Measurements from ENCODE around the gene TPK1.
"Not testable (repeated sequence)": the region's sequence is repeated elsewhere in the genome, so short reads cannot be mapped to it uniquely, and the experiment has no call there.

TPK1 gene

DNA sequence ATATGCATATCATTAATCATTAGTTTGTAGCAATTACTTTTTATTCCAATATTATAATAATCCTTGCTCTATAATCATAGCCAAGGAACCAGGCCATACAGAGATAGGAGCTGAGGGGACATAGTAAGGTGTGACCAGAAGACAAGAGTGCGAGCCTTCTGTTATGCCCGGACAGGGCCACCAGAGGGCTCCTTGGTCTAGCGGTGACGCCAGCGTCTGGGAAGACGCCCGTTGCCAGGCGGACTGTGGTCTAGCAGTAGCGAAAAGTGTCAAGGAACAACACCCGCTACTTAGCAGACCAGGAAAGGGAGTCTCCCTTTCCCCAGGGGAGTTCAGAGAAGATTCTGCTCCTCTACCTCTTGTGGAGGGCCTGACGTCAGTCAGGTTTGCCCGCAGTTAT lies 109.0 kb downstream of the TPK1 start:
- DNase-seq (ENCODE audit: low read depth in 2 of 2, low spot score in 1 of 2) = not testable (repeated sequence)

DNA sequence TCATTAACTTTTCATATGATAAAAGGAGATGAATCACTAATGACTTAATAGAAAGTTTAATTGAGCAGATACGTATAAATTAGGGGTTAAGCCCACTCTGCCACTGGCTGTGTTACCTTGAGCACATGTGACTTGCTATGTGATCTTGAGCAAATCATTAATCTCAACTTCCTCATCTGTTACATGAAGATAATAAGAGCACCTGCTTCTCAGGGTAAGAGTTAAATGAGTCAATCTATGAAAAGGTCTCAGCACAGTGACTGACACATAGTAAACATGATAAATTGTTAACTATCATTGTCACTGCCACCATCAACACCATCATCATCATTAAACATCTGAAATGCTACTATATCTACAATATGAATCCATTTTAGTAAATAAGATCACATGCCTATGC lies 110.8 kb downstream of the TPK1 start:
- no peak for DNase-seq (ENCODE audit: low read depth in 2 of 2, low spot score in 1 of 2)

DNA sequence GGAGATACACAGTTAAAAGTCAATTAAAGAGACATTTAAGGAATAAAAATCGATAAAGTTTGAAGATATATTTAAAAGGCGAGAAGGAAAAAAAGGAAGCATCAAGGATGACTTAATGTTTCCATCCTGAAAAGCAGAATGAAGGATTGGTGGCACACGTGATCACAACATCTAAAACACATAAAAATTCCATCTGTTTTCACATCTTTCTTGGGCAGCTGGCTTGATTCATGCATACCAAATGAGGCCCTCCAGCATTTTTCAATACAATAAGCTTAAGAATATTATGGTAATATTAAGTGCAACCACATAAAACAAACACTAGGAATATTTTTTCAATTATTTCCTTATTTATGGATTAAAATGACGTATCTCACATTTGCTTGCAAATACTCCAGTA lies 112.6 kb downstream of the TPK1 start:
- DNase-seq (ENCODE audit: low read depth in 2 of 2, low spot score in 1 of 2) = no peak

DNA sequence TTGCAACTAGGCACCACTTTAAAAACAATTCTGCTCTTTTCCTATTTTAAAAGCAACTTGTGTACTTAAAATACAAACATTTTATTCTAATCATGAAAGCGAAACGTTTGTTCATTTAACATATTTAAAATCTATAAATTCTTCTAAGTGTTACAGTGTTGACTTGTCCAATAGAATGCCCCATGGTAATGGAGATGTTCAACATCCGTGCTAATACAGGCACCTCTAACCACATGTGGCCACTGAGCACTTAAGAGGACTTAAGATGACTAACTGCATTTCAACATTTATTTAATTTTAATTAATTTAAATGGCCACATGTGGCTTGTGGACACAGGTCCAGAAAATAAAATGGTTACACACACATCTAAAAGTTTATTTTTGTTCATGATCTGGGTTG lies 115.1 kb downstream of the TPK1 start:
- DNase-seq (ENCODE audit: low read depth in 2 of 2, low spot score in 1 of 2) = no peak

DNA sequence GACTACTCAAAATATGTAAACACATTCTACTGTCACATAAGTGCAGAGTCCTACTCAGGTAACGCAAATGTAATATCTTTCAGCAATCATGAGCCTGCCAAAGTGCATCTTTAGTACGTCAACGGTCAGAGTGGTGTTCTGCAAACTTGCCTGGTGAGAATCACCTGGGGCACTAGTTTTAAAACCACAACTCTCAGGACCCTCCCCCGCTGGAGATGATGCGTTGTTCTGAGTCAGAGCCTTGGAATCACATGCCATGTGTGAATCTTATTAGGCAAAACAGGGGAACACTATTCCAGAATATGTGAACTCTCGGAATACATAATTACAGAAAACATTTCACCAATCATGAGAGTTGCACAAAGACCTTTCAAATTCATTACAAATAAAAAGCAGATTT lies 115.7 kb downstream of the TPK1 start:
- DNase-seq (ENCODE audit: low read depth in 2 of 2, low spot score in 1 of 2) = no peak

DNA sequence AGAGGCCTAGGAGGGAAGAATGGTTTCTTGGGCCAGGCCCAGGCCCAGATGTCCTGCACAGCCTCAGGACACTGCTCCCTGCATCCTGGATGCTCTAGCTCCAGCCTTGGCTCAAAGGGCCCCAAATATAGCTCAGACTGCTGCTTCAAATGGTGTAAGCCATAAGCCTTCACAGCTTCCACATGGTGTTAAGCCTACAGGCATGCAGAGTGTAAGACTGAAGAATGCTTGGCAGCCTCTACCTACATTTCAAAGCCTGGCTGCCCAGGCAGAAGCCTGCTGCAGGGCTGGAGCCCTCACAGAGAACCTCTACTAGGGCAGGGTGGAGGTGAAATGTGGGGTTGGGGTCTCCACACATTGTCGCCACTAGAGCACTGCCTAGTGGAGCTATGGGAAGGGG lies 118.1 kb downstream of the TPK1 start:
- no peak for DNase-seq (ENCODE audit: low read depth in 2 of 2, low spot score in 1 of 2)

DNA sequence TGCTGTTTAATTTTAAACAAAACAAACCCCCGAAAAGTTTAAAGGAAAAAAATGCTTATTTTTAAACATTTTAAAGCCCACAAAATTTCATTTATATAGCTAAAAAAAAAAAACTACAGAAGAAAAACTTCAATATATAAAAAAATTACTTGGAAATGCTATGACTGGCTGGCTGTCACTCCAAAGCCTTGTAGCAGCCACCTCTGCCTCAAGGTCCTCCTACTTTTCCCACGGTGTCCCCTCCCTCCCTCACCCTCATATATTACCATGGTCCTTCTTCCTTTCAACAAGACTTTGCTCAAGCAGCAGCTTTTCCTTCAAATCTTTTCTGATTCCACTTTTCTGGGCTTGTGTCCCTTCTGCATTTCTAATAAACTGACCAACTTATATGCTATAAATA lies 122.0 kb downstream of the TPK1 start:
- no peak for DNase-seq (ENCODE audit: low read depth in 2 of 2, low spot score in 1 of 2)

DNA sequence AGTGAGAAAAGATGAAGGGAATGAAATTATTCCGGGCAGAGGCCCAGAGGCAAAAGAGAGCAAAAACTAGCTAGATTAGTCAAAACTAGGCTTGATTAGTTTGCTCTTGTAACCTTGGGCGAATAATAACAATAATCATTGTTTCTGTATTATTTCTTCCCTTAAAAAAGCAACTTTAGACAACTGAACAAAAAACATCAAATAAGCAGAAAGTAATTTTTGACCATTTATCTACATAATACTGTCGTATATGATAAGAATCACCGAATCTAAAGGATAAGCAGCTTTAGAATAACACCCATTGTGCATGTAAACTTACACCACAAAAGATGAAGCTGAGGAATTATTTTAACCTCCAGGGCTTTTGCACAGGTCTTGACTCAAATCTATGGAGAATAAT lies 125.1 kb downstream of the TPK1 start:
- no peak for DNase-seq (ENCODE audit: low read depth in 2 of 2, low spot score in 1 of 2)

DNA sequence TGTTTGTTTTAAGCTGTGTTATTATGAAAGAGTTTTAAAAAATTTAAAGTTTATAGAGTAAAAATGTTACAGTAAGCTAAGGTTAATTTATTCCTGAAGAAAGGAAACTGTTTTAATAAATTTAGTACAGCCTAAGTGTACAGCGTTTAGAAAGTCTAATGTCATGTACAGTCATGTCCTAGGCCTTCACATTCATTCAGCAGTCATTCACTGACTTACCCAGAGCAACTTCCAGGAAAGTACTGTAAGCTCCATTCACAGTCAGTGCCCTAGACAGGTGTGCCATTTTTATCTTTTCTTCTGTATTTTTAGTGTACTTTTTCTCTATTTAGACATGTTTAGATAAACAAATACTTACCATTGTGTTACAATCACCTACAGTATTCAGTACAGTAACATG lies 126.8 kb downstream of the TPK1 start:
- no peak for DNase-seq (ENCODE audit: low read depth in 2 of 2, low spot score in 1 of 2)

DNA sequence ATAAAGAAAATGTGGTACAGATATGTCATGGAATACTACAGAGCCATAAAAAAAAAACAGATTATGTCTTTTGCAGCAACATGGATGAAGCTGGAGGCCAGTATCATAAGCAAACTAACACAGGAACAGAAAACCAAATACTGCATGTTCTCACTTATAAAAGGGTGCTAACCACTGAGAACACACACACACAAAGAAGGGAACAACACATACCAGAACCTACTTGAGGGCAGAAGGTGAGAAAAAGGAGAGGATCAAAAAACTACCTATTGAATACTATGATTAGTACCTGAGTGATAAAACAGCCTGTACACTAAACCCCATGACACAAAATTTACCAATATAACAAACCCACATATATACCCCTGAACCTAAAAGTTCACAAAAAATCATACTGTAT lies 144.6 kb downstream of the TPK1 start:
- DNase-seq (ENCODE audit: low read depth in 2 of 2, low spot score in 1 of 2) = no peak

DNA sequence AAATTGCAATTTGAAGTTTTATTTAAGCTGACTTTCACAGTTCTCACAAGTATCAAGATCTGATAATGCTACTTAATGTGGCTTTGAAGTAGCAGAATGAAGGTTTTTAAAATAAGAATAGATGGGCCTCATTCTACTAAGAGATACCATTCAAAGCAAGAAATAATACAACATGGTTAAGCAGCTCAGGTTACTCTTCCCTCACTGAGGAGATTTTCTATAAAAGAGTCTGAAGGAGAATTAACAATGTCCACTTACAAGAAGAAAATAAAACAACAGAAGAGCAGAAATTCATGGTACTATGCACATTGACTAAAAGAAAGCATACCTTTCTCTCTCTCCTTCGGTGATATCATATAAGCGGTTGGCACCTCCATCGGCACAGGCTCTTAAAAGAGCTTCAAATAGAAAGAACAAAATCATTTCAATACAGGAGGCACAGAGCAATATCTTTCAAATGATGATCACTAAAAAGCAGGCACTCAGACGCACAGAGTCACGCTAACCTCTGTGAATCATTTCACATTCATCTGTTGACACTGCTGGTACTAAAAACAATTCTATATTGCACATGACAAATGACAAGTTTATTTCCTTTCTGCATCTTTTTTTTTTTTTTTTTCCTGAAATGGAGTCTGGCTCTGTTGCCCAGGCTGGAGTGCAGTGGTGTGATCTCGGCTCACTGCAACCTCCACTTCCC lies 153.1 kb downstream of the TPK1 start:
- no peak for DNase-seq (ENCODE audit: low read depth in 2 of 2, low spot score in 1 of 2)

DNA sequence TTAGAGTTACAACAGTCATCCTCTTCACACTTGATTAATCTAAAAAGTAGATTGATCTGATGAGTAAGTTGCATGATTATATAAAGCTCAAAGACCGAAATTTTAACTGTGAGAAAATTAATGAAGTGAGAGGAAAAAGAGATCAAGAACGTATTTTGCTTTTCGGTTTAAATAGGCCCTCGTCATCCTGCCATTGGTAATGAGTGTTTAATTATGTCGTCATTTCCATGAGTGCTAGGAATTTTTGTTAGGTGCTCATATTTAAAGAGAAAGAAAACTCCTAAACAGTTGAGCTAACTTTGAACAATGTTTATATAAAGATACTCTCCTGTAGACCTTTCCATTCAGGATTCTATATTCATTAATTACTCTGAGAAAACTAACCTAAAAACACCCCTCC lies 159.4 kb downstream of the TPK1 start:
- no peak for DNase-seq (ENCODE audit: low read depth in 2 of 2, low spot score in 1 of 2)

DNA sequence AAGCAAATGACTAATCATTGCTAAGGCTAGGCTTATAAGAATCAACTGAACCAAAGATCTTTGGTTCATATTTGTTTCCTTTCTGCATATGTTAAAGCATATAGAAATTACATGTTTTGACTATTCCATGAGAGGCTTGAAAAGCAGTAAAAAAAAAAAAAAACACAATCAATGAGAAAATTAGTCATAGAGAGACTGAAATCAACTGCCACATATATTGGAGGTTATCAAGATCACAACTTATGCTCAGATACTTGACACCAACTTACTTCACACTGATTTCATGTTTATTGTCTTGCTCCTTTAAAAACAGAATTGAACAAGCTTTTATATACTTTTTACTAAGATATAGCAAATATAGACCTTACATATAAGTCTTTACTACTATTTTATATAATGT lies 161.3 kb downstream of the TPK1 start:
- no peak for DNase-seq (ENCODE audit: low read depth in 2 of 2, low spot score in 1 of 2)

DNA sequence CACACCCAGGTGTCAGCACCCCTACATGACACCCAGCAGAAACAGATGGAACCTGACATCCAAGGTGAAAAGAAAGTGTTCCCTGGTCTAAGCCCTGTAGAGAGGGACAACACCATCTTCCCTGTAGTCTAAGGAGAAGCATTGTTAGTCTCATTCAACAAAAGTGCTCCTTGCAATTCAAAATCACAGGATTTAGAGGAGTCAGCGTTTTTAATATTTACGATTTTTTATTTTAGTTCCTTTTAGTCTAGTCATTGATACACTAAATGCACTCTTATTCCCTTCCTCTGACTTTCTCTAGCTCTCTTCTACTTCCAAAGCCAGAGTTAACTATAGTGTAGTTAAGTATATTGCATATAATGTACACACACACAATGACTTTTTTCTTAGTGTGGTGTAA lies 163.0 kb downstream of the TPK1 start:
- DNase-seq (ENCODE audit: low read depth in 2 of 2, low spot score in 1 of 2) = no peak

DNA sequence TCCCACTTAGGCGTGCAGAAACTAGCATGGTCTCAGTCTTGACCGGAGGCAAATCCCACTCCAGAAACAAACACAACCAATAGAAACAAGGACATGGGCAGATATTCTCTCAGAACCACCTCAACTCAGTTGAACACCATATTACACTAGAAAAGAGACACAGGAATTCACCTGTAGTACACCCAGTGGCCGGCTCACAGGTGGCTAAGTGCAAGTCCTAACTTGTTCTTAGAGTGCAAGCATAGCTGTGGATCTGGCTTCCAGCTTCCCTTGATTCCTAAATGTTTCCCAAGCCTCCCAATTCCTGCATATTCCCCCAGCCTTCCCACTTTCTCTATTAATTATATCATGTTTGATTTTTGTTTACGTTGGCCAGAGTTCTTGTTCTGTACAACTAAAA lies 164.4 kb downstream of the TPK1 start:
- no peak for DNase-seq (ENCODE audit: low read depth in 2 of 2, low spot score in 1 of 2)

DNA sequence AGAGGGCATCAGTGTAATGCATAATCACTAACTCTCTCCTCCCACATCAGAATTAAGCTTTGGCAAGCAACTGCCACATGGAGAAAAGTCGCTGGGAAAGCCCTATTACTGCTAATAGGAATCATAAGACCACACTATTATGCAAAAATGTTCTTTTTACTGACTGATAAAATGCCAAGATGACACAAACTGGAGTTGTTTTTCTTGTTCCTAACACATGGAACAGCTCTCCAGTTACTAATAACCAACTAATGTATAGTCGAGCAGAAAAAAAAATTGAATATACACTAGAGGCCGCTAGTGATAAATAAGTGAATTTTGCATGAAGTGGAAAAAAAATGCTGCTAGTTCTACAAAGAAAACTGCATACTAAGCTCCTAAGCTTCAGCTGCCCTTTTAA lies 165.6 kb downstream of the TPK1 start:
- DNase-seq (ENCODE audit: low read depth in 2 of 2, low spot score in 1 of 2) = no peak

DNA sequence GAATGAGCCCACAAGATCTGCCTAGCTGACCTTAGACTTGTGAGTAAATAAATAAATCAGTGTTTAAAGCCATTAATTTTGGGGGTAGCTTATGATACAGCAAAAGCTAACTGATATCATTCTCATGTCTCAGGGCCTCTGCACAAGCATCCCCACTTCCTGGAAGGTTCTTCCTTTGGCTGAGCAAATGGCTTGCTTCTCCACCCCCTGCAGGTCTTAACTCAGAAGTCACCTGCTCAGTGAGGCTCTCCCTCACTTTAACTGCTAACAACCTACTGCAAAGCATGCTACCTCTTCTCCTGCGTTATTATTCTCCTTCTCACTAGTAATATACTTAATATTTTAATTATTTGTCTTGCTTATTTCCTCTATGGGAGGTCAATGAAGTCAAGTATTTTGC lies 167.3 kb downstream of the TPK1 start:
- no peak for DNase-seq (ENCODE audit: low read depth in 2 of 2, low spot score in 1 of 2)

DNA sequence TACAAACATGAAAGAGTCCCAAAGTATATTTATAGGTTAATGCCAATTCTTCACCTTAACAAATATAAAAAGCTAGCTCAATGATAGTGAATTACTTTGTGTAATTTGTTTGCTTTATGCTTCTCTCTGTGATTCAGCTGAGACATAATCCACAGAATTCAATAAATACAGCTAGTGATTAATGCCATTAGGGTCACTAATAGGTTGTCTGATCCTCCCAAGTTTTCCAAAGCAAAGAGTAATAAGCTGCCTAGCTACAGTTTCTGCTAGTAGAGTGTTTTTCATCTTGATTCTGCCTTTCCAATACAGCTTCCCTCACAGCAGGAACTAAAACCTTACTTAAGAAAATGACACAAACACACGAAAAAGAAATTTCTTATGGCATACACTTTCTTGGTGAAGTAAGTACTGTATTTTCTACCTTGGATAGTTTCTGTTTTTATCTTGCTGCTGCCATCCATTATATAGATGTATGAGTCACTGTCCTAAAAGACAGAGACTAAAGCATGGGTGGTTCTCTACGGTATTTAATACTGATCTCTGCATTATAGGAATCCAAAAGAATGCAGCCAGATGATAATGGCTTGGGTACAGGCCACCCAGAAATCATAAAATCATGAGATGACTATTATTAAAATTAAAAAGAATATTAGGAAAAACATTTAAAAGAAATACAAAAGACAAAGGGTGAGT lies 170.0 kb downstream of the TPK1 start:
- no peak for DNase-seq (ENCODE audit: low read depth in 2 of 2, low spot score in 1 of 2)

DNA sequence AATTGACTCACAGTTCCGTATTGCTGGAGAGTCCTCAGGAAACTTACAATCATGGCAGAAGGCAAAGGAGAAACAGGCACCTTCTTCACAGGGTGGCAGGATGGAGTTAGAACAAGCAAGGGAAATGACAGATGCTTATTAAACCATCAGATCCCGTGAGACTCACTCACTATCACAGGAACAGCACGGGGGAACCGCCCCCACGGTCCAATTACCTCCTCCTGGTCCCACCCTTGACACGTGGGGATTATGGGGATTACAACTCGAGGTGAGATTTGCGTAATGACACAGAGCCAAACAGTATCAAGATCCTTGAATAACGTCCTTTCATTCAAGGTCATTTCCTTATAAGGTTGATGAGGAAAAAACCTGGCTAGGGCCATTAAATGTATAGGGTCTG lies 176.6 kb downstream of the TPK1 start:
- no peak for DNase-seq (ENCODE audit: low read depth in 2 of 2, low spot score in 1 of 2)

DNA sequence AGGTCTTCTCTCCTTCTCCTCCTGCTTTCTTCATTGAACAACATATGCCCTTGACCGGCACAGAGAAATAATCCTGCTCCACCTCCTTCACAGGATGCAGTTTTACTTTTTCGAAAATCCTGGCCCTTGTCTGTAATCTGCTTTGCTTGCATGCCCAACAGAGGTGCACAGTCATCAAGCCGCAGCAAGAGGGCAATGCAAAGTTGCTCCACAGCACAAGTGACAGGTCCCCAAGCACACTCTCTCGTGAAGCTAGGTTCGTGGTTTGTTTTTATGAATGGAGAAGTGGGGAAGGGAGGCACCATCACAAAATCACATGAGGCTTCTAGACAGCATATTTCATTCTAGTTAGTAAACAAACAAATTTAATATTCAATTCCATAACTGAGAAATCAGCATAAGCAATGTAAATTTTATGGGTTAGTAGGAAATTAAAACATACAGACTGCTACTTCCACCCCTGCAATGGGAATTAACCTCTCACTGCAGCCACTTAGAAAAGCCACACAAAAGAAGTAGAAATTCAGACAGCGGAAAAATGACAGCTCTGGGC lies 178.8 kb downstream of the TPK1 start:
- no peak for DNase-seq (ENCODE audit: low read depth in 2 of 2, low spot score in 1 of 2)

DNA sequence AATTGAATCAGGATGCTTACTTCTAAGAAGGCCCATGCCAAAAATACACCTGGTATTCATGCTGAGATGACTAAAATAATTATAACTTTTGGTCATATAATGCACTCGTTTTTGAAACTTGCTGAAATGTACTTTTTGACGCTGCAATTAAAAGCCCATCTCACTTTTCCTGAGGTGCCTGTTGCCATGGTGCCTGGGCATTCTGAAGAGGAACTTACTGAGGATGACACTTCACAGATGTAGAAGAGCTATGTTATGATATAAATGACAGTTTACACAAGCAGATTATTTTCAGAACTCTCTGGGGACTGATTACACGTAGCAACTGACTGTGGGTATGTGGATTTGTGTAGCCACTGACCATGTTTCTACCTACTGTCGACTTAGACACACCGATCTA lies 182.4 kb downstream of the TPK1 start:
- no peak for DNase-seq (ENCODE audit: low read depth in 2 of 2, low spot score in 1 of 2)

DNA sequence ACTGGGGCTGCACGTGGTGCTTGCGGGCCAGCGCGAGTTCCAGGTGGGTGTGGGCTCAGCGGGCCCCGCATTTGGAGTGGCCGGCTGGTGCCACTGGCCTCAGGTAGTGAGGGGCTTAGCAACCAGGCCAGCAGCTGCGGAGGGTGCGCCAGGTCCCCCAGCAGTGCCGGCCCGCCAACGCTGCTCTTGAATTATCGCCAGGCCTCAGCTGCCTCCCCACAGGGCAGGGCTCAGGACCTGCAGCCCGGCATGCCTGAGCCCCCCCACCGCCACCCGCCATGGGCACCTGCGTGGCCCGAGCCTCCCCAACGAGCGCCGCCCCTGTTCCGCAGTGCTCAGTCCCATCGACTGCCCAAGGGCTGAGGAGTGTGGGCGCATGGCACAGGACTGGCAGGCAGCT lies 185.4 kb downstream of the TPK1 start:
- DNase-seq (ENCODE audit: low read depth in 2 of 2, low spot score in 1 of 2) = no peak

DNA sequence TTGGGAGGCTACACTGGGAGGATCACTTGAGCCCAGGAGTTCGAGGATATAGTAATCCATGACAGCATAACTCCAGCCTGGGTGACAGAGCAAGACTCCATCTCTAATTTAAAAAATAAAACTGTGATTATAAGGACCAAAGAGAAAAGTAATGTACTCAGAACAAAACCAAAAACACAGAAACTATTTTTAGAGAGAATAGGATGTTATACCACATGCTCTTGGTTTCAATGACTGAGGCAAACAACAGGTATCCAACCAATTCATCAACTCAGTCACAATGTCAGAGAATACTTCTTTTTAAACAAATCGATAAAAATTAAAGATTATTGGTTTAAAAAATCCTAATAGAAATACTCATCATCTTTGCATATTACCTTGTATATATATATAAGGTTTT lies 186.7 kb downstream of the TPK1 start:
- DNase-seq (ENCODE audit: low read depth in 2 of 2, low spot score in 1 of 2) = no peak
